Neural progenitor cell (in vitro differentiated cells): ENCODE data around the gene PPM1G. TPM values are rescaled to one million over a fixed set of nuclear protein-coding genes. Genes with fewer than 3 reads are reported as not detected.
A peak's percentile ranks its signal among the peaks of the same experiment; 100 is the strongest.

ENCODE experiments used
- DNase-seq: peaks from one replicate; pipeline ENCODE4 v3.0.0-alpha.2; 2016; ENCODE audit warnings: low spot score
- H2AFZ ChIP-seq: fragments of 200-600 bp; sonication (generic); replicated peaks from 2 replicates; pipeline ENCODE4 v1.6.1; 2016; ENCODE audit warnings: antibody characterized with exemption
- H3F3A ChIP-seq: fragments of 200-600 bp; sonication (generic); 2 replicates; pipeline ENCODE4 v1.6.1; 2016; ENCODE audit warnings: antibody characterized with exemption, low read depth
- H3K27ac ChIP-seq: fragments of 200-600 bp; sonication (generic); 2 replicates; pipeline ENCODE4 v1.5.1; 2016; ENCODE audit warnings: mild to moderate bottlenecking
- H3K27me3 ChIP-seq: fragments of 200-600 bp; sonication (generic); 2 replicates; pipeline ENCODE4 v1.6.1; 2016; ENCODE audit warnings: mild to moderate bottlenecking, moderate library complexity
- H3K36me3 ChIP-seq: fragments of 200-600 bp; sonication (generic); 2 replicates; pipeline ENCODE4 v1.5.1; 2016
- H3K4me1 ChIP-seq: fragments of 200-600 bp; sonication (generic); 2 replicates; pipeline ENCODE4 v1.6.1; 2016; ENCODE audit warnings: mixed run types
- H3K4me2 ChIP-seq: fragments of 200-600 bp; sonication (generic); 2 replicates; pipeline ENCODE4 v1.6.1; 2016
- H3K4me3 ChIP-seq: fragments of 200-600 bp; sonication (generic); 2 replicates; pipeline ENCODE4 v1.5.1; 2016
- H3K79me2 ChIP-seq: fragments of 200-600 bp; sonication (generic); 2 replicates; pipeline ENCODE4 v1.6.1; 2016; ENCODE audit warnings: low read depth
- H3K9ac ChIP-seq: fragments of 200-600 bp; sonication (generic); 2 replicates; pipeline ENCODE4 v1.6.1; 2016
- H3K9me3 ChIP-seq: fragments of 200-600 bp; sonication (generic); 2 replicates; pipeline ENCODE4 v1.5.1; 2016; ENCODE audit warnings: low read depth
- H4K20me1 ChIP-seq: fragments of 200-600 bp; sonication (generic); 2 replicates; pipeline ENCODE4 v1.6.1; 2016; ENCODE audit warnings: low read depth
- H3K27ac Mint-ChIP-seq: 3 replicates; pipeline ENCODE4 v1.8.0; 2021; ENCODE audit warnings: mixed read lengths
- H3K27me3 Mint-ChIP-seq: 2 replicates; pipeline ENCODE4 v1.8.0; 2022; ENCODE audit warnings: low read depth, mild to moderate bottlenecking, inconsistent platforms, moderate library complexity, mixed read lengths; ENCODE audit not compliant: insufficient read depth
- H3K36me3 Mint-ChIP-seq: 3 replicates; pipeline ENCODE4 v1.8.0; 2021; ENCODE audit warnings: mixed read lengths
- H3K4me1 Mint-ChIP-seq: 3 replicates; pipeline ENCODE4 v1.8.0; 2021; ENCODE audit warnings: mixed read lengths
- H3K4me3 Mint-ChIP-seq: 3 replicates; pipeline ENCODE4 v1.8.0; 2021; ENCODE audit warnings: mild to moderate bottlenecking, moderate library complexity, mixed read lengths
- H3K9me3 Mint-ChIP-seq: 3 replicates; pipeline ENCODE4 v1.8.0; 2020; ENCODE audit warnings: mixed read lengths
- EZH2 ChIP-seq: fragments of 200-600 bp; sonication (generic); IDR thresholded peaks from 2 replicates; pipeline ENCODE4 v1.6.1; 2017; ENCODE audit warnings: antibody characterized with exemption, mild to moderate bottlenecking, moderate library complexity
- EZH2phosphoT487 ChIP-seq: fragments of 200-600 bp; sonication (generic); IDR thresholded peaks from 2 replicates; pipeline ENCODE4 v1.6.1; 2017; ENCODE audit warnings: antibody characterized with exemption
- total RNA-seq: library from RNA; depleted of rRNA; stranded (reverse); fragments of >200 nt; gene quantifications from 2 replicates; pipeline ENCODE4 v1.2.3, GENCODE V29; 2015; ENCODE audit warnings: low replicate concordance
- TF ChIP-seq, protein P1 (sequence below): fragments of 200-600 bp; sonication (generic); IDR thresholded peaks from 2 replicates; pipeline ENCODE4 v1.5.1; 2017; ENCODE audit warnings: antibody characterized with exemption, mild to moderate bottlenecking

The PPM1G gene
- total RNA-seq, 1 donor from 2014 or later: 114 TPM

DNA sequence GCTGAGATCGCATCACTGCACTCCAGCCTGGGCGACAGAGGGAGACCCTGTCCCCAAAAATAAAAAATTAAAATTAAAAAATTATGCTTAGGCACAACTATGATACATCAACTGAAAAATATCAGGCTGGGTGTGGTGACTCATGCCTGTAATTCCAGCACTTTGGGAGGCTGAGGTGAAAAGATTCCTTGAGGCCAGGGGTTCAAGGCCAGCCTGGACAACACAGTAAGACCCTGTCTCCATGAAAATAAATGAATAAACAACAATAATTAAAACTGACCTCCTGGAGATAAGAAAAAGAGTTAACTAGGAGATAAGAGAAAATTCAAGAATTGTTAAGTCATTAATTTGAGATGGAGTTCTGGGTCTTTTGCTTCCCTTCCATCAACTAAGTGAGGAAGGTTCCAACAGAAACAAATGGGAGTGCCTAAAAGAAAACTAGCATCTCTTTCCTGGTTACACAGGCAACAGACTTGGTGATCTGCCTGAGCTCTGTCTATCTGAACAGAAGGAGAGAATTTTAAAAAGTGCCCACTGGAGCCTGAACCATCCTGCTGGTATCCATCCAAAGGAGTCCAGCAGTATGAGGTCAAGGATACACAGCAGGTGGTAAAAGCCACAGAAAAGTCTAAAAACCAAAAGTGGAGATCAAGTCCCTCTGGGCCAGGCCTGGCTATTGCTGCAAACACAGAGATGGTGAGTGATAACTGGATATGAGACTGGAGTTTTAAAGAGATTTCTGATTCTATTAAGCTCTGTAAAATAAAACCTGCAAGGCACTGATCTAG lies 8.8 kb downstream of the PPM1G start:
- peaks cover 62% of the 10 kb centered on the region for H4K20me1 ChIP-seq
- Mint-ChIP-seq H3K4me3 (no peak overlapping the region), H3K36me3 (peaks cover 13% of the 10 kb centered on the region), H3K27ac (no peak overlapping the region), H3K9me3 (no peaks in the 10 kb centered on the region), H3K27me3 (peaks cover 2% of the 10 kb centered on the region), H3K4me1 (peaks cover 14% of the 10 kb centered on the region)
- H3F3A ChIP-seq: peaks cover 6% of the 10 kb centered on the region
- no peak overlapping the region for H3K9ac ChIP-seq
- no peaks in the 10 kb centered on the region for H3K4me1 ChIP-seq
- TF ChIP-seq, protein P1, sequence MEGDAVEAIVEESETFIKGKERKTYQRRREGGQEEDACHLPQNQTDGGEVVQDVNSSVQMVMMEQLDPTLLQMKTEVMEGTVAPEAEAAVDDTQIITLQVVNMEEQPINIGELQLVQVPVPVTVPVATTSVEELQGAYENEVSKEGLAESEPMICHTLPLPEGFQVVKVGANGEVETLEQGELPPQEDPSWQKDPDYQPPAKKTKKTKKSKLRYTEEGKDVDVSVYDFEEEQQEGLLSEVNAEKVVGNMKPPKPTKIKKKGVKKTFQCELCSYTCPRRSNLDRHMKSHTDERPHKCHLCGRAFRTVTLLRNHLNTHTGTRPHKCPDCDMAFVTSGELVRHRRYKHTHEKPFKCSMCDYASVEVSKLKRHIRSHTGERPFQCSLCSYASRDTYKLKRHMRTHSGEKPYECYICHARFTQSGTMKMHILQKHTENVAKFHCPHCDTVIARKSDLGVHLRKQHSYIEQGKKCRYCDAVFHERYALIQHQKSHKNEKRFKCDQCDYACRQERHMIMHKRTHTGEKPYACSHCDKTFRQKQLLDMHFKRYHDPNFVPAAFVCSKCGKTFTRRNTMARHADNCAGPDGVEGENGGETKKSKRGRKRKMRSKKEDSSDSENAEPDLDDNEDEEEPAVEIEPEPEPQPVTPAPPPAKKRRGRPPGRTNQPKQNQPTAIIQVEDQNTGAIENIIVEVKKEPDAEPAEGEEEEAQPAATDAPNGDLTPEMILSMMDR: no peak
- TF ChIP-seq EZH2 (no peak), EZH2phosphoT487 (no peak)
- H3K9me3 ChIP-seq: no peaks in the 10 kb centered on the region
- H3K27ac ChIP-seq: peak overlapping the region; percentile 13
- no peak overlapping the region for H3K4me2 ChIP-seq
- H3K4me3 ChIP-seq: no peak overlapping the region
- H2AFZ ChIP-seq: no peak overlapping the region
- H3K36me3 ChIP-seq: peaks cover 4% of the 10 kb centered on the region
- no peaks in the 10 kb centered on the region for H3K27me3 ChIP-seq
- no peak for DNase-seq
- H3K79me2 ChIP-seq: peaks cover 100% of the 10 kb centered on the region

- no peak overlapping the region for H3K4me3 Mint-ChIP-seq
These were observed 10.4 kb downstream of the PPM1G start for GRCh38 chr2:27398962-27399361.

DNA sequence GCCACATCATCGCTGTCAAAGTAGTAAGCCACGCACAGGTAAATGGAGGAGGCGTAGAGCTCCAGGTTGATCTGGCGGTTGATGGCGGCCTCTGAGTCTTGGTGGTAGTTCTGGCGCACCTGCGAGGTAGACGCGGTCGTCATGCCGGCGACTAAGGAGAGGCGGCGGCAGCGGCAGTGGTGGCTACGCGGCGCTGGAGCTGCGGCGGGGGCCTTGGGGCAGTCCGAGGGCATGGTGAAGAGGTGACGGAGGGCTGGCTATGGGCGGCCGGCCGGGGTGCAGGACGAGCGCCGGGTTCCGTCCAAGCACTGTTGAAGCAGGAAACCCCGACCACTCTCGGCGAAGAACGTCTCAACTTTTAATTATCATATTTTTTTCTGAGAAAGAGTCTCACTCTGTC lies 16.2 kb downstream of the PPM1G start:
- no peak for DNase-seq
- H3K27me3 ChIP-seq: no peaks in the 10 kb centered on the region
- no peak overlapping the region for H3K4me3 ChIP-seq
- H3K4me1 ChIP-seq: no peaks in the 10 kb centered on the region
- H2AFZ ChIP-seq: no peak overlapping the region
- no peak overlapping the region for H3K4me2 ChIP-seq
- no peaks in the 10 kb centered on the region for H3K27me3 Mint-ChIP-seq
- no peak overlapping the region for H3K4me3 Mint-ChIP-seq
- H3K9me3 Mint-ChIP-seq: no peaks in the 10 kb centered on the region
- no peak overlapping the region for H3K27ac ChIP-seq
- H3K36me3 Mint-ChIP-seq: peaks cover 13% of the 10 kb centered on the region
- H3K9ac ChIP-seq: no peak overlapping the region
- peaks cover 41% of the 10 kb centered on the region for H4K20me1 ChIP-seq
- H3K79me2 ChIP-seq: peaks cover 100% of the 10 kb centered on the region
- TF ChIP-seq EZH2 (no peak), EZH2phosphoT487 (no peak)
- TF ChIP-seq, protein P1: no peak
- no peaks in the 10 kb centered on the region for H3K36me3 ChIP-seq
- H3K4me1 Mint-ChIP-seq: peaks cover 4% of the 10 kb centered on the region
- H3F3A ChIP-seq: no peaks in the 10 kb centered on the region
- H3K27ac Mint-ChIP-seq: no peak overlapping the region
- H3K9me3 ChIP-seq: no peaks in the 10 kb centered on the region

More at GRCh38 chr2:27398962-27399361, 10.4 kb downstream of the PPM1G start:
- no peak for DNase-seq
- no peak overlapping the region for H3K4me3 ChIP-seq
- H3K27ac ChIP-seq: no peak overlapping the region
- no peaks in the 10 kb centered on the region for H3K9me3 ChIP-seq
- Mint-ChIP-seq H3K27me3 (no peaks in the 10 kb centered on the region), H3K4me1 (peaks cover 14% of the 10 kb centered on the region), H3K9me3 (no peaks in the 10 kb centered on the region), H3K27ac (no peak overlapping the region), H3K36me3 (peaks cover 13% of the 10 kb centered on the region)
- H3F3A ChIP-seq: peaks cover 6% of the 10 kb centered on the region
- no peak overlapping the region for H3K9ac ChIP-seq
- H3K36me3 ChIP-seq: peaks cover 4% of the 10 kb centered on the region
- peaks cover 63% of the 10 kb centered on the region for H4K20me1 ChIP-seq
- no peaks in the 10 kb centered on the region for H3K4me1 ChIP-seq
- TF ChIP-seq, protein P1: no peak
- TF ChIP-seq EZH2phosphoT487: no peak
- no peak for TF ChIP-seq EZH2
- peaks cover 100% of the 10 kb centered on the region for H3K79me2 ChIP-seq
- H3K27me3 ChIP-seq: no peaks in the 10 kb centered on the region
- no peak overlapping the region for H3K4me2 ChIP-seq
- H2AFZ ChIP-seq: no peak overlapping the region
